CD4-positive, alpha-beta T cell treated with Interleukin-12 subunit alpha and Interleukin-12 subunit beta, for 1 hour (primary cell): ENCODE data around the gene YAF2.
A peak's percentile ranks its signal among the peaks of the same experiment; 100 is the strongest.

Experiments
- DNase-seq: peaks from one replicate; pipeline ENCODE4 v3.0.0-alpha.2; 2020

YAF2 gene

GRCh38 chr12:42141981-42142606 lies 96.0 kb downstream of the YAF2 start:
- DNase-seq = no peak

GRCh38 chr12:42140901-42141300 lies 97.1 kb downstream of the YAF2 start:
- no peak for DNase-seq

- DNase-seq = no peak
These were observed 102.7 kb downstream of the YAF2 start for GRCh38 chr12:42135259-42135814.

GRCh38 chr12:42130672-42131402 lies 107.2 kb downstream of the YAF2 start:
- DNase-seq = no peak

GRCh38 chr12:42129595-42130204 lies 108.3 kb downstream of the YAF2 start:
- peak; percentile 50 for DNase-seq

GRCh38 chr12:42128888-42129287 lies 109.2 kb downstream of the YAF2 start:
- DNase-seq = no peak

- no peak for DNase-seq
These were observed 109.7 kb downstream of the YAF2 start for GRCh38 chr12:42128327-42128726.

- no peak for DNase-seq
These were observed 111.1 kb downstream of the YAF2 start for GRCh38 chr12:42126963-42127362.

- DNase-seq = no peak
These were observed 112.7 kb downstream of the YAF2 start for GRCh38 chr12:42125388-42125767.

- no peak for DNase-seq
These were observed 113.2 kb downstream of the YAF2 start for GRCh38 chr12:42124764-42125387.

GRCh38 chr12:42119085-42119633 lies 118.9 kb downstream of the YAF2 start:
- DNase-seq = no peak

- no peak for DNase-seq
These were observed 119.7 kb downstream of the YAF2 start for GRCh38 chr12:42118136-42118879.

- DNase-seq = no peak
These were observed 129.0 kb downstream of the YAF2 start for GRCh38 chr12:42109031-42109430.
